GM12875 (cell line): ENCODE results near the gene BMS1.

ENCODE experiments used
- H3K4me3 ChIP-seq: one replicate; pipeline ENCODE4 v1.5.1; 2011; ENCODE audit warnings: low read depth, low read length, control low read depth
- TF ChIP-seq, protein P1 (sequence below): IDR thresholded peaks from 2 replicates; pipeline ENCODE4 v1.5.1; 2011; ENCODE audit warnings: low read depth, mild to moderate bottlenecking, control low read depth, inconsistent platforms, low read length, moderate library complexity, borderline replicate concordance; ENCODE audit not compliant: insufficient read depth

The BMS1 gene

GRCh38 chr10:42753507-42754154 lies 29.0 kb upstream of the BMS1 start:
- TF ChIP-seq, protein P1, sequence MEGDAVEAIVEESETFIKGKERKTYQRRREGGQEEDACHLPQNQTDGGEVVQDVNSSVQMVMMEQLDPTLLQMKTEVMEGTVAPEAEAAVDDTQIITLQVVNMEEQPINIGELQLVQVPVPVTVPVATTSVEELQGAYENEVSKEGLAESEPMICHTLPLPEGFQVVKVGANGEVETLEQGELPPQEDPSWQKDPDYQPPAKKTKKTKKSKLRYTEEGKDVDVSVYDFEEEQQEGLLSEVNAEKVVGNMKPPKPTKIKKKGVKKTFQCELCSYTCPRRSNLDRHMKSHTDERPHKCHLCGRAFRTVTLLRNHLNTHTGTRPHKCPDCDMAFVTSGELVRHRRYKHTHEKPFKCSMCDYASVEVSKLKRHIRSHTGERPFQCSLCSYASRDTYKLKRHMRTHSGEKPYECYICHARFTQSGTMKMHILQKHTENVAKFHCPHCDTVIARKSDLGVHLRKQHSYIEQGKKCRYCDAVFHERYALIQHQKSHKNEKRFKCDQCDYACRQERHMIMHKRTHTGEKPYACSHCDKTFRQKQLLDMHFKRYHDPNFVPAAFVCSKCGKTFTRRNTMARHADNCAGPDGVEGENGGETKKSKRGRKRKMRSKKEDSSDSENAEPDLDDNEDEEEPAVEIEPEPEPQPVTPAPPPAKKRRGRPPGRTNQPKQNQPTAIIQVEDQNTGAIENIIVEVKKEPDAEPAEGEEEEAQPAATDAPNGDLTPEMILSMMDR, result no peak
- H3K4me3 ChIP-seq, result no peak overlapping the region

DNA sequence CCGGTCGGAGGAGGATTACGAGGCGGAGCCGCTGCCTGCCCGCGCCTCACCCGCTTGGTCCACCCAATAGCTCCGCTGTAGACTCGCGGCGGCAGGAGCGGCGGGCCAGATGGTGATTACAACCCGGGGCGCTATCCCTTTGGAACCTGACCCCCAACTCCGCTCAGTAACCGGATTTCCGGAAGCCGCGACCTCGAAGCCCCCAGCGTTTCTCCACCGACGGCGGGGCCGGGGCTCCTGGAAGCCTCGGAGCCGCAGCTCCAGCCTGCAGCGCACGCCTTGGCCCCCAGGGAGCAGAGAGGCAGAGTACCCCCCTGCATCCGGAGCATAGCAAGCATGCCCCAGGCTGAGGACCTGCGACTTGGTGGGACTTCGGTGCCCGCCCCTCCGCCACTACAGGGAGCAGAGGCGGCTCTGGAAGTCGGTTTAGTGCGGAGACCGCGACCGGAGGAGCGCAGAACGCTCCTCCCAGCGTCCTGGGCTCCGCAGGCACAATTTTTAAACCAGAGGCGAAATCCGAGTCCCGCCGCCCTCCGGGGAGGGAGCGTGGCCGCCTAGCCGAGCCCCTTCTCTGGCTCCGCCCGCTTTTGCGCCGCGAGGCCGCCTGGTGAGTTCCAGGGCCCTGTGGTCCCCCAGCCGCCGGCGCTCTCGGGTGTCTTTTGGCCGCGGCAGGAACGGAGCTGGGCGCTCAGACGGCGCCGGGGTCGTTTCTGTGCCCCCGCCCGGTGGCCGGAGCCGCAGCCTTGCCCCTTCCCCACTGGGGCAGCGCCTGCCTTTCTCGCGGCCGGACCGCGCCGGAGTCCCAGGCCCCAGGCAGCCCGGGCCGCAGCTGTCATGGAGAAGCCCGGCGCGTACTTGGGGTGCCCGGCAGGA lies 28.2 kb upstream of the BMS1 start:
- TF ChIP-seq, protein P1, result no peak
- H3K4me3 ChIP-seq, result no peak overlapping the region

DNA sequence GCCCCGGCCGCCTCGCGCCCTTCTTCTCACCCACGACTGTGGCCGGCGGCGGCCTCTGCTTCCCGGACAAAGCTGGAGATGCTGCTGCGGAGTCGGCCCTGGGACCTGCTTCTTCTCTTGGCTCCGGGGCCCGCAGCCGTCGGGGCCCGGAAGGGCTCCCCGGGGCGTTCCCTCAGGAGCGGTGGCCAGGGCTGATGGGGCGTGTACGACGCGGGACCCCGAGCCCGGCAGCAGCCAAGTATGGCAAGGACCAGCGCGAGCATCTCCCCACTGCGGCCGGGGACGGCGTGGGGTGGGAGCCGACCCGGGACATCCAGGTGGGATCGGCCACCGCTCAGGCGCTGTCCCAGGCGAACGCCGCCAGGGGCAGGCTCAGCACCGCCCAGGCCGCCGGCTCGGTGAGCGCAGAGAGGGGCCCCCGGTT lies 27.6 kb upstream of the BMS1 start:
- TF ChIP-seq, protein P1, result no peak
- H3K4me3 ChIP-seq, result no peak overlapping the region

GRCh38 chr10:42755556-42756093 lies 27.0 kb upstream of the BMS1 start:
- H3K4me3 ChIP-seq, result no peak overlapping the region

DNA sequence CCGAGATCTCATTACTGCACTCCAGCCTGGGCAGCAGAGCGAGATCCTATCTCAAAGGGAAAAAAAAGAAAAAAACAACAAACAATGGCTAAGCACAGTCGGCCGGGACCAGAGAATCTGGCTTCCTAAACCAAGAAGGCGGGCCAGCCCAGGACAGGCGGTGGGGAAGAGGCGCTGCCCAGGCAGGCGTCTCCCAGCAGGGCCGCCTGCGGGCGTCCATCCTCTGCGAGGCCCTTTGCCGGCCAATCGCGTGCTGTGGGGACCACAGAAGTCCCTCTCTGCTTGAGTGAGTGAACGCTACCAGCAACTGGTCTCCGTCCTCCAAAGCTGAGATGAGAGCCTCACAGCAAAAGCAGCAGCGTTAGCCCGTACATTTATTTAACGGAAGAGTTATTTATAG lies 14.7 kb upstream of the BMS1 start:
- TF ChIP-seq, protein P1, result no peak
- H3K4me3 ChIP-seq, result no peak overlapping the region

More at GRCh38 chr10:42755556-42756093, 27.0 kb upstream of the BMS1 start:
- TF ChIP-seq, protein P1, result no peak

- TF ChIP-seq, protein P1, result no peak
- H3K4me3 ChIP-seq, result no peak overlapping the region
Observed at GRCh38 chr10:42768581-42769152, 13.9 kb upstream of the BMS1 start.
